Stimulated activated effector memory CD8-positive, alpha-beta T cell treated with anti-CD3 and anti-CD28 coated beads, Interleukin-12 subunit alpha, Interleukin-12 subunit beta, amount 100 ng/mL, for 72 hours (primary cell): ENCODE measurements around the gene DCP1A.

Source experiments
- ATAC-seq: fragments of 150-1000 bp; cut with Tn5 transposase; 2 replicates; pipeline ENCODE4 v1.10.0; 2021
- DNase-seq, 2 donors: peaks; one replicate each; pipeline ENCODE4 v3.0.0; 2021 to 2022; ENCODE audit warnings: low spot score in 2 of 2
- H3K27ac Mint-ChIP-seq: one replicate; pipeline ENCODE4 v1.8.0; 2022; ENCODE audit warnings: mild to moderate bottlenecking, mixed read lengths
- H3K36me3 Mint-ChIP-seq: one replicate; pipeline ENCODE4 v1.8.0; 2022; ENCODE audit warnings: mild to moderate bottlenecking, mixed read lengths
- H3K4me1 Mint-ChIP-seq: one replicate; pipeline ENCODE4 v1.8.0; 2022; ENCODE audit warnings: mixed read lengths
- H3K4me3 Mint-ChIP-seq: one replicate; pipeline ENCODE4 v1.8.0; 2022; ENCODE audit warnings: mild to moderate bottlenecking, mixed read lengths
- H3K9me3 Mint-ChIP-seq: one replicate; pipeline ENCODE4 v1.8.0; 2022; ENCODE audit warnings: mixed read lengths

The DCP1A gene

DNA sequence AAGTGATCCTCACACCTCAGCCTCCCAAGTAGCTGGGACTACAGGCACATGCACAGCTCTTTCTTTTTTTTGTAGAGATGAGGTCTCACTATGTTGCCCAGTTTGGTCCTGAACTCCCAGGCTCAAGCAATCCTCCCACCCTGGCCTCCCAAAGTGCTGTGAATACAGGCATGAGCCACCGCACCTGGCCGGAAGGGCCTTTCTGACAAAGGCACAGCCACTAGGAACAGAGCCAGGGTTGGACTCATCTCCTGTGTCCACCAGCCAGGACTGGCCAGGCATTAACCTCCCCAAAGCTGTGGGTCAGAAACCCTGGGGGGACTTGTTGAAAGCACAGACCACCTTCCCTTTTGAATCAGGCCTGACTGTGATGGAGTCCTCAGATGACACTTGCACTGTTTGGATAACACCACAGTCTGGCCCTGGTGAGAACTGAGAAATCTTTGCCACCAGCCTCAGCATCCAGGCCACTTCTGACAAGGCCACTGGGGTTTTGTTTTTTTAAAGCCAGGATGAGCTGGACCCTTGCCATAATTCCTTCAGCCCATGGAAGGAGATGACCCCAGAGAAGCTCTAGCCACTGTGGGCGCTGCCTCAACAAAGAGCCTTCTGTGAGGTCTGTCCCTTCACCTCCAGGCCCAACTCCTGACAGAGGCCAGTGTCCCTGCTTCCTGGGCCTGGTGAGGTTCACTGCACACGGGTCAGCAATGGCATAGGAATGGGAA is 96.3 kb downstream of the DCP1A start:
- Mint-ChIP-seq H3K9me3 (no peaks in the 10 kb centered on the region), H3K4me3 (no peak overlapping the region), H3K4me1 (peaks cover 45% of the 10 kb centered on the region), H3K36me3 (peaks cover 49% of the 10 kb centered on the region), H3K27ac (peak overlapping the region; percentile 54)
- DNase-seq: no peak
- ATAC-seq: no peak

DNA sequence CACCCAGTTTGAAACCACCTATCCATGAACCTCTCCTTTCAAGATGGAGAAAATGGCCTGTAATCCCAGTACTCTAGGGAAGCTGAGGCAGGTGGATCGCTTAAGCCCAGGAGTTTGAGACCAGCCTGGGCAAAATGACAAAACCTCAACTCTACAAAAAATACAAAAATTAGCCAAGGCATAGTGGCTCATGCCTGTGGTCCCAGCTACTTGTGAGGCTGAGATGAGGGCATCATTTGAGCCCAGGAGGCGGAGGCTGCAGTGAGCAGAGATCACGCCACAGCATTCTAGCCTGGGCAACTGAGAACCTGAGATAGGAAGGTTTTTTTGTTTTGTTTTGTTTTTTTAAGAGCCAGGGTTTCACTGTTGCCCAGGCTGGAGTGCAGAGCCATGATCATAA is 96.9 kb downstream of the DCP1A start:
- no peaks in the 10 kb centered on the region for H3K9me3 Mint-ChIP-seq
- peaks cover 52% of the 10 kb centered on the region for H3K36me3 Mint-ChIP-seq
- H3K4me1 Mint-ChIP-seq: peaks cover 45% of the 10 kb centered on the region
- DNase-seq (no peak), ATAC-seq (no peak)
- H3K4me3 Mint-ChIP-seq: no peak overlapping the region
- H3K27ac Mint-ChIP-seq: peak overlapping the region; percentile 54

DNA sequence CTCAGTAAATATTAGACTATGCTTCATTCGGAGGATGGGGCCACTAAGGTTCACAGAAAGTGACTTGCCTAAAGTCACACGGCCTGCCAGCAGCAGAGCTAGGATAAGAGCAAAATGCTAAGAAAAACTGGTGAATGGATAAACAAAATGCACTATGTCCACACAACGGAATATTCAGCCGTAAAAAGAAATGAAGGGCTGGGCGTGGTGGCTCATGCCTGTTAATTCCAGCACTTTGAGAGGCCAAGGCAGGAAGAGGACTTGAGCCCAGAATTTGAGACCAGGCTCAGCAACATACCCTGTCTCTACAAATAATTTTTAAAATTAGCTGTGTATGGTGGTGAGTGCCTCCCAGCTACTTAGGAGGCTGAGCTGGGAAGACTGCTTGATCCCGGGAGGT is 99.2 kb downstream of the DCP1A start:
- Mint-ChIP-seq H3K9me3 (no peaks in the 10 kb centered on the region), H3K27ac (peak overlapping the region; percentile 23), H3K4me1 (peaks cover 38% of the 10 kb centered on the region), H3K4me3 (no peak overlapping the region), H3K36me3 (peaks cover 40% of the 10 kb centered on the region)
- ATAC-seq: no peak
- no peak for DNase-seq

DNA sequence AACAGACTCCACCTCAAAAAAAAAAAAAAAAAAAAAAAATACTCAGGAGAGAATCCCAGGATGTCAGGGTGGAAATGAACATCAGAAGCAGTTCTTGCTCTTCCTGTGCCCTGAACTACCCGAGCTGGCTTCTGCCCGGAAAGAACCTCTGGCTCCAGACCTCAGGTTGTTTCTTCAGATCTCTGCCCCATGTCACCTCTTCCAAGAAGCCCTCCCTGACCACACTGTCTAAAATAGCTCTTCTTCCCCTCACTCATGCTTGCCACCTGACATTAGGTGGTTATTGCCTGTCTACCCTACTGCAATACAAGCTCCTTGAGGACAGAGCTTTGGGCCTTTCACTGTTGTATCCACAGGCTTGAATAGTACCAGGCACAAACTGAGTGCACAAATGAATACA is 99.7 kb downstream of the DCP1A start:
- Mint-ChIP-seq H3K4me1 (peaks cover 32% of the 10 kb centered on the region), H3K36me3 (peaks cover 36% of the 10 kb centered on the region), H3K9me3 (no peaks in the 10 kb centered on the region), H3K4me3 (no peak overlapping the region), H3K27ac (peak overlapping the region; percentile 23)
- peak; percentile 17 for ATAC-seq
- DNase-seq: no peak

DNA sequence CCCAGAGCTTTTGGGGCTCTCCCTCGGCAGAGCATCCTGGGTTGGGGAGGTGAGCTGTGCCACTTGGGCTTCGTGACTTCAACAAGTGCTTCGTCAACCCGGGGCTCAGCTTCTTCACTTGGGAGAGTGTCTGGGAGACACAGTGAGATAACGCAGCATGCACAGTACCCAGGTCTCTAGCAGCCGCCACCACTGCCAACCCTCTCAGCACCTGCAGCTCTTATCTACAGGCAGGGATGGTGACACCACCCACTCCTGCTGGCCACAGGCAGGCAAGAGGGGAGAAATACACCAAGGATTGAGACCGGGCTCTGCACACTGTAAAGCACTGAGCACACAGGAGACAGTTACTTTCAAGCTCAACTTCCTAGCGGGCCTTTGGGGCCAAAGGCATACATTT is 103.1 kb downstream of the DCP1A start:
- peaks cover 44% of the 10 kb centered on the region for H3K36me3 Mint-ChIP-seq
- no peaks in the 10 kb centered on the region for H3K9me3 Mint-ChIP-seq
- peak overlapping the region; percentile 52 for H3K27ac Mint-ChIP-seq
- ATAC-seq (no peak), DNase-seq (no peak)
- no peak overlapping the region for H3K4me3 Mint-ChIP-seq
- H3K4me1 Mint-ChIP-seq: peaks cover 20% of the 10 kb centered on the region

DNA sequence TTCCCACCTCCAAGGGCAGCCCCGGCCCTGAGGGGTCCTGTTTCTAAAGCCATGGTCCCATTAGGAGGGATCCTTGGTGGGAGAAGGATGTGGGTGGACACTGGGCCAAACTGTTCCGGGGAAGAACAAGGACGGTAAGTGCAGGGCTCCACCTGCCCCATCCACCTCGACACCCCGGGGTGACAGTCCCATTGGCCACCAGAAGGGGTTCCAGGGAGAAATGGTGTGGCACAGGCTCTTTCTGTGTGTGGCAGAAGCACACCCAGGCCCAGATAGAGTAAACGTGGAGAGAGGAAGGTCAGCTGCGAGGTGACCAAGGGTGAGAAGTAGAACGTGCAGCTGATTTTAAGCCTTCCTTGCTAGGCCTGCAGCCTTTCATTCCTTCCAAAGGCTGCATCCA is 103.6 kb downstream of the DCP1A start:
- no peak overlapping the region for H3K4me3 Mint-ChIP-seq
- peak overlapping the region; percentile 52 for H3K27ac Mint-ChIP-seq
- peaks cover 20% of the 10 kb centered on the region for H3K4me1 Mint-ChIP-seq
- H3K36me3 Mint-ChIP-seq: peaks cover 49% of the 10 kb centered on the region
- no peak for DNase-seq
- H3K9me3 Mint-ChIP-seq: no peaks in the 10 kb centered on the region
- ATAC-seq: no peak

DNA sequence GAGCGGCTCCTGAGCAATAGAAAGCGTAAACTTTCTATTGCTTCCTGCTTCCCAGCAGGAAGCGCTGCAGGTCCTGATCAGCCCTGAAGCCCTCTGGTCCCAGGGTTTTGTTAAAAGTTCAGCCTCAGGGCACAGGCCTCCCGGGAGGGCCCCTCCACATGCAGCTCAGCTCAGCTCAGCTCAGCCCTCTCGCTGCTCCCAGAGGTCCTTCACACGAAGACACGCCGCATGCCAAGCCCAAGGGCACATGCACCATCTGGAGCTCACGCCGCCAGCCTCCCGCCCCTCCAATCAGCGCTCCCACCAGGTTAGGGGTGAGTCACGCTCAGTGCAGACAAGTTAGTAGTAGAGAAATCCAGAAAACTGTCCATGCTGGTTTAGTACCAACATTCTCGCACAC is 104.2 kb downstream of the DCP1A start:
- H3K9me3 Mint-ChIP-seq: no peaks in the 10 kb centered on the region
- no peak for DNase-seq
- H3K27ac Mint-ChIP-seq: no peak overlapping the region
- no peak for ATAC-seq
- peaks cover 20% of the 10 kb centered on the region for H3K4me1 Mint-ChIP-seq
- no peak overlapping the region for H3K4me3 Mint-ChIP-seq
- H3K36me3 Mint-ChIP-seq: peaks cover 55% of the 10 kb centered on the region

DNA sequence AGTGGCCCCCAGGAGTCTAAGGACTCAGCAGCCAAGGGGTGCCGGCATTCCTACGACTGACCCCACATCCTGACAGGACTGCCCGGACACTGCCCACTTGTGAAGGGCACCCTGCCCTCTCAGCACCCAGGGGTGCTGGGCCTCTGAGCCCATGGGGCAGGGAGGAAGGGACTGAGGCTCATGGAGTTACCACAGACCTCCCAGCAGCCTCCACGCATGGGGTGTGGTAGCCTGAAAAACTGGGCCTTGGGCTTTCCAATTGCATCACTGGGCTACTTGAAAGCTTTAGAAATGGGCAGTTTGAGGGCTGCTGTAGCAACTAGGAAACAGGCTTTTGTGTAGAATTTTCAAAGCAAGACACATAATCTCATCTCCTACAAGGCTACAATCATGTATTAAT is 104.7 kb downstream of the DCP1A start:
- ATAC-seq (no peak), DNase-seq (no peak)
- Mint-ChIP-seq H3K36me3 (peaks cover 56% of the 10 kb centered on the region), H3K4me3 (no peak overlapping the region), H3K9me3 (no peaks in the 10 kb centered on the region), H3K4me1 (peaks cover 16% of the 10 kb centered on the region), H3K27ac (peak overlapping the region; percentile 89)

DNA sequence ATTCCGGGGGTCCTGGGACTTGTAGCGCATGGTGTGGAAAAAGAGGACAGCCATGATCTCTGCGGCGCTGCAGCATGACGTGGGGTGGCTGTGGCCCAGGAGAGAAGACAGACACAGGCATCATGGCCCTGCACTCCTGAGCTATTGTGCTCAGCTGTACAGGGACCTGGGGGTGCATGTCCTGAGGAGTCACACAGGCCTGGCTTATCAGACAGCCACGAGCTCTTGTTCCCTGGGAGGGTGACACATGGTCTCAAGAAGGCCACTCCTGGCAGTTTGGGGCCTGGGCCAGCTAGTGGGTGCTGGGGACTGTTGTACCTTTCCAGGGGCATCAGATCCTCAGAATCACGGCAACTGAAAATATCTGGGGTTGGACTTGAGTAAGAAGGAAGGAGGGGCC is 105.2 kb downstream of the DCP1A start:
- DNase-seq (no peak), ATAC-seq (no peak)
- Mint-ChIP-seq H3K36me3 (peaks cover 56% of the 10 kb centered on the region), H3K9me3 (no peaks in the 10 kb centered on the region), H3K27ac (peak overlapping the region; percentile 89), H3K4me1 (peaks cover 13% of the 10 kb centered on the region), H3K4me3 (no peak overlapping the region)

DNA sequence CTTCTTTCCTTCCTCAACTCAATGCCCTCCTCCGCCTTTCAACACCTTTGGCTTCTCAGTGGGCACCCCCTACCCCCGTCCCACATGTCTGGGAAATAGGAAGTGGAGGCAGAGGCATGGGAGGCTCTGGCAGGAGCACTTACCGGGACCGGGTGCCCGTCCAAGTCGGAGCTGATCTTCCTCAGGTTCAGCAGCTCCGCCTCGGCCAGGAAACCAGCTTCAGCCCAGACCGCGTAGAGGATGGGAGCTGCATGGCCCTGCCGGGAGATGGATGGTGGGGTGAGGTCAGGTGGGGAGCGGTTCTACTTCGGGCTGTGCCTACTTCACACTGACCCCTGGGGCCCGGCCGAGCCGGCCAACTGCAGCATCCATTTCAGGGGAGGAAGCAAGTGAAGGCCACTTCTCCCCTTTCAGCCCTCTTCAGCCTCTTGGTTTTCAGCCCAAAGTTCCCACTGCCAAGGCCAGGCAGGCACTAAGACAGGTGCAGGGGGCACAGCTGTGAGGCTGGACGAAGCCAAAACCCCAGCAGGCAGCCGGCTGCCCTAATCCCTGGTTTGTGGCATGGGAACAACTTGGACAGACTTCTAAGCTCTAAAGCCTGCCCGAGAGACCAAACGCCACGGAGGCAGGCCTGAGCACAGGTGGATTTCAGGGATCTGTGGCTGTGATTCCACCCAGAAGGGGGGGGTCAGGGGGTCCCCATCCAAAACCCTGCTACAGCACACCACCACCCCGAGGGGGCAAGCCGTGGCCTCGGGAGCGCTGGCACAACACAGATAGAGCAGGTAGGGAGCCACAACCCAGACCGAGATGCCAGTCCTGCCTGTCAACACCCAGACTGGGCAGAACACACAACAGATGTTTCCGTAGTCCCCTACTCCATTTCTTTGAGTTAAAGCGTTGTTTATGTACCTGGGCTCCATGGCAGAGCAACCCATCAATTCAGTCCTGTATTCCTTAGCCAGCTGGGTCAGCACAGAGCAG is 106.1 kb downstream of the DCP1A start:
- H3K4me1 Mint-ChIP-seq: peaks cover 20% of the 10 kb centered on the region
- peaks cover 58% of the 10 kb centered on the region for H3K36me3 Mint-ChIP-seq
- ATAC-seq (no peak), DNase-seq (no peak)
- no peaks in the 10 kb centered on the region for H3K9me3 Mint-ChIP-seq
- no peak overlapping the region for H3K4me3 Mint-ChIP-seq
- peak overlapping the region; percentile 89 for H3K27ac Mint-ChIP-seq

DNA sequence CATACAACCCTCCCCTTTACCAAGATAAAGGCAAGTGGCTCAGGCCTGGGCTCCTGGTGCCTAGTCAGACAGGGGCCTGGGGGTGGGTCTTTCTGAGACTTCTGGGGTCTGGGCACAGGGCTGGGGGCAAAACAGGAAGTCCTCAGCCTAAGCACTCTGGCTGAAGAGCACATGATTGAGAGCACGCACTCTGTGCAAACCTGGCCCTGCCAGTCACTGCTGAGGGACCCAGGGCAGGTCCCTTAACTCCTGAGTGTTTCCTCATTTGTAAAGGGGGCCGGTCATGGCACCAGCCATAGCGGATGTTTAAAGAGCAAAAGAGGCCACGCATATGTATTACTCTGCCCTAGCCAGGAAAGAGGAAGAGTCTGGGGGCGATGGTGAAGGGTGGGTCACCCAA is 107.5 kb downstream of the DCP1A start:
- peaks cover 24% of the 10 kb centered on the region for H3K4me1 Mint-ChIP-seq
- ATAC-seq (no peak), DNase-seq (no peak)
- H3K27ac Mint-ChIP-seq: peak overlapping the region; percentile 73
- H3K36me3 Mint-ChIP-seq: peaks cover 61% of the 10 kb centered on the region
- no peak overlapping the region for H3K4me3 Mint-ChIP-seq
- no peaks in the 10 kb centered on the region for H3K9me3 Mint-ChIP-seq

DNA sequence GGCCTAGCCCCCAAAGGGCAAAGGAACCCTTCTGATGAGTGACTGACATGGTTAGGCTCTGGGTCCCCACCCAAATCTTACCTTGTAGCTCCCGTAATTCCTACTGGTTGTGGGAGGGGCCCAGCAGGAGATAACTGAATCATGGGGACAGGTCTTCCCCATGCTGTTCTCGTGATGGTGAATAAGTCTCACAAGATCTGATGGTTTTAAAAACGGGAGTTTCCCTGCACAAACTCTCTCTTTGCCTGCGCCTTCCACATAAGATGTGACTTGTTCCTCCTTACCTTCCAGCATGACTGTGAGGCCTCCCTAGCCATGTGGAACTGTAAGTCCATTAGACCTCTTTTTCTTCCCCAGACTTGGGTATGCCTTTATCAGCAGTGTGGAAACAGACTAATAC is 108.5 kb downstream of the DCP1A start:
- no peaks in the 10 kb centered on the region for H3K9me3 Mint-ChIP-seq
- peak overlapping the region; percentile 73 for H3K27ac Mint-ChIP-seq
- DNase-seq (no peak), ATAC-seq (no peak)
- peaks cover 64% of the 10 kb centered on the region for H3K36me3 Mint-ChIP-seq
- no peak overlapping the region for H3K4me3 Mint-ChIP-seq
- peaks cover 21% of the 10 kb centered on the region for H3K4me1 Mint-ChIP-seq

DNA sequence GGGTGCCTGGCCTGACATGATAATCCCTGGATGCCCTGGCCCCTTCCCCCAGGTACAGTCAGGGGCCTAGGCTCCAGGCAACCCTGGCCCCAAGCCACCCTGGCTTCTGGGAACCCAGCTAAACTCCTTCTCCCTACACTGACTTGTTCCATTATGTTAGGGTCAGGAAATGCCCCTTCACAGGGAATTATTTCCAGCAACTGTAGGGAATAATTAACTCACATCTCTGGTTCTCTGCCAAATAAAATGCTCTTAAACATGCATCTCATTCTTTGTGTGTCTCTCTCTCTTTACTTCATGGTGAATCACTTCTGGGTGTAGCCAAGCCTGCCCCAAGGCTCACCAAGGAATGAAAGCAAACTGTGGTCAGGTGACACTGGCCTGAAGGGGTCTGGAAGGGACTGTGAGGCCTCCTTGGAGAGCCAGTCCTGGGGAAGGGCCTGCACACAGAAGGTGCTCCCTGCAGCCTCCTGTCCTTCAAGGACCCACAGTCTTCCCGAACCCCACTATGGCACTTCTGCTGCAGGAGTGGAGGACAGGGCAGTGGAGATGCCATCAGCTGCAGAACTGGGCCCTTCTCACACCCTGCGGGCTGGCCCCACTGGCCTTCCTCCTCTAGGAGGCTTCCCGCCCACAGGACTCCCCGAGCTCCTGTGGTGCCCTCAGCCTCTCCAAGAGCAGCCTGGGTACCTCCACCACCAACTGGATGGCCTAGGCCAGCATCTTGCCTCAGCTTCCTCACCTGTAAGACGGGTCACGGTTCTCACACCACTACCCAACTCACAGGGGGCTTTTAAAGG is 109.1 kb downstream of the DCP1A start:
- DNase-seq: no peak
- Mint-ChIP-seq H3K4me1 (peaks cover 16% of the 10 kb centered on the region), H3K36me3 (peaks cover 65% of the 10 kb centered on the region), H3K9me3 (no peaks in the 10 kb centered on the region), H3K4me3 (no peak overlapping the region), H3K27ac (peak overlapping the region; percentile 73)
- no peak for ATAC-seq

DNA sequence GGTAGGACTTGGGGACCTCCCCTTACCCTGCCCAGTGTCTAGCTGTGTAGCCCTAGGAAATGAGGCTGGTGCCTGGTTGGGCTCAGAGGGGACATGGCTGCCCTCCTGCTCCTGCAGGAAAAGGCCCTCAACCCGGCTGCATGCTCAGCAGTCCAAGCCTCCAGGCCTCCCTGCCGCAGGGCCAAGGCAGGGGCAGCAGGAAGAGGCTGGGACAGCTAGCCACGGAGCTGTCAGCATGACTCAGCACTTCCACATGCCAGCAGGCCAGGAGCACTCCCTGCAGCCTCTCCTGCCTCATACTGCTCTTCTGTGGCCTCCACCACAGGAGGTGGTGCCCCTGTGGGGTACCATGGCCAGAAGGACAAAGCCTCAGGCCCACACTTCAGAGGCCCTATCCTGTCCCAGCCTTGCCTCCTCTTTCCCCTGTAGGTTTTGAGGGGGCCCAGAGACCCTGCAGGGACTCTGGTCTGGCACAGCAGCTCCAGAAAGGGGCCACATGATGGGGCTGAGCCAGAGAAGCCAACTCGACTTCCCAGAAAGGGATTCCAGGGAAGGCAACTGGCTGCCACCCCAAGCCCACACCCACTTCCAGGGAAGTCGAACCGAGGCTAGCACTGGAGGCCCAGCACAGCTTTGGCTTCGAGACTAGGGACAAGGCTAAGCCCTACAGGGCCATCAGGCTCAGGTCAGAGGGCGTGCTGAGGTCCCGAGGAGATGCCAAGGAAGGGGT is 111.1 kb downstream of the DCP1A start:
- H3K4me3 Mint-ChIP-seq: no peak overlapping the region
- peaks cover 82% of the 10 kb centered on the region for H3K36me3 Mint-ChIP-seq
- peak; percentile 44 for ATAC-seq
- H3K27ac Mint-ChIP-seq: peak overlapping the region; percentile 87
- H3K9me3 Mint-ChIP-seq: no peaks in the 10 kb centered on the region
- H3K4me1 Mint-ChIP-seq: peaks cover 10% of the 10 kb centered on the region
- DNase-seq: no peak

DNA sequence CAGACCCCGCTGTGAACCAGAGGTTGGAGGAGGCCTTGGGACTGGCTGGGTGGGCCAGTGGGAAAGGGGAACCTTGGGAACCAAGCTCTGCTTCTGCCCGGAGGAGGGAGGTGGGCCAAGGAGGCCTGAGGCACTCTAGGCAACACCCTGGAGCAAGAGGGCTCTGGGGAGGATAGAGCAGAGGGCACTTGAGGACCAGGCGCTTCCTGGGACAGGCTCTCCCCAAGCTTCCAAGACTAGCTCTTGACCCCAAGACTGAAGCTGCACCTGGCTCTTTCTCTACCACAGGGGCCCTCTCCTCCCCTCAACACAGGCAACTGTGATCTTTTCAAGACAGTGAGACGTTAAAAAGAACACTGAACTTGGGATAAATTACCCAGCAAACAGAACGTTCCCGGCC is 111.8 kb downstream of the DCP1A start:
- peaks cover 10% of the 10 kb centered on the region for H3K4me1 Mint-ChIP-seq
- H3K27ac Mint-ChIP-seq: peak overlapping the region; percentile 87
- ATAC-seq (no peak), DNase-seq (no peak)
- H3K9me3 Mint-ChIP-seq: no peaks in the 10 kb centered on the region
- H3K4me3 Mint-ChIP-seq: no peak overlapping the region
- H3K36me3 Mint-ChIP-seq: peaks cover 83% of the 10 kb centered on the region
